GM10847 (cell line): ENCODE results near the gene TTLL8.

Experiments used
- POLR2A ChIP-seq: IDR thresholded peaks from 2 replicates; pipeline ENCODE4 v1.6.1; 2011; ENCODE audit not compliant: insufficient read length; ENCODE audit errors: extremely low read depth

TTLL8 gene

DNA sequence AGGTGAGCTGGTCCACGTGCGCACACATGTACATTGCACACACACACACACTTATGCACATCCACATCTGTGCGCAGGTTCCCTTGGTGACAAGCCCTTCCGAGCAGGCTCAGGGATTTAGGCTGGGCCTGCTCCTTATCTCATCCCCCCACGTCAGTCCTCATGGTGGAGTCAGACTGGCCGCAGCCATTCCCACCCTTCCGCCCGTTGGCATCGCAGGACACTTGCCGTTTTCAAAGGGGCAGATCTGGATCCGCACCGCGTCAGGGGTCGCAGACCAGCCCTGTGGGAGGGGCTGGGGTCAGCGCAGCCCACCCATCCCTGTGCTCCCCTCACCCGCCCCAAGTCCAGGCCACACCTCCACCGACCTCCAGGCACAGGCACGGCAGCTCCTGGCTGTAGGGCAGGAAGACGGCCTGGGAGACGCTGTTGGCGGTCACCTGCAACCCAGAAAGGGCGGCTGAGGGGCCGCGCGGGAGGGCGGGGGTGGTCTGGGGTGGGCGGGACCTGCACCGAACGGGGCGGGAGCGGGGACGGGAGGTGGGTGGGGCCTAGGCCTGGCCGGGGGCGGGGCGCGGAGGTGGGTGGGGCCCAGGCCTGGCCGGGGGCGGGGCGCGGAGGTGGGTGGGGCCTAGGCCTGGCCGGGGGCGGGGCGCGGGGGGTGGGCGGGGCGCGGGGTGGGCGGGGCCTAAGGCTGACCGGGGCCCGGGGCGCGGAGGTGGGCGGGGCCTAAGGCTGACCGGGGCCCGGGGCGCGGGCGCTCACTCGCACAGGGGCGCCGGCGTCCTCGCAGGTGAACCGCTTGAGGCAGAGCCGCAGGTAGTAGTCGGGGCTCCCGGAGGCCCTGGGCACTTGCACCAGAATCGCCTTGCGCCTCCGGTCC, 58.8 kb downstream of the TTLL8 start:
- TF ChIP-seq POLR2A: no peak

DNA sequence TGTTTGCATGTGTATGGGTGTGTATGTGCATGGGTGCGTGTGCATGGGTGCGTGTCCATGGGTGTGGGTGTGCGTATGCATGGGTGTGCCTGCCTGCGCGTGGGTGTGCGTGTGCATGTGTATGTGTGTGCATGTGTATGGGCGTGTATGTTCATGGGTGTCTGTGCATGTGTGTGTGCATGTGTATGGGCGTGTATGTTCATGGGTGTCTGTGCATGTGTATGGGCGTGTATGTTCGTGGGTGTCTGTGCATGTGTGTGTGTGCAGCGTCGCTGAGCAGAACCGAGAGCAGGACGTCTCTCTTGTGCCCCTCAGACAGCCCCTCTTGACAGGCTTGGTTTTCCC, 59.4 kb downstream of the TTLL8 start:
- TF ChIP-seq POLR2A: no peak

DNA sequence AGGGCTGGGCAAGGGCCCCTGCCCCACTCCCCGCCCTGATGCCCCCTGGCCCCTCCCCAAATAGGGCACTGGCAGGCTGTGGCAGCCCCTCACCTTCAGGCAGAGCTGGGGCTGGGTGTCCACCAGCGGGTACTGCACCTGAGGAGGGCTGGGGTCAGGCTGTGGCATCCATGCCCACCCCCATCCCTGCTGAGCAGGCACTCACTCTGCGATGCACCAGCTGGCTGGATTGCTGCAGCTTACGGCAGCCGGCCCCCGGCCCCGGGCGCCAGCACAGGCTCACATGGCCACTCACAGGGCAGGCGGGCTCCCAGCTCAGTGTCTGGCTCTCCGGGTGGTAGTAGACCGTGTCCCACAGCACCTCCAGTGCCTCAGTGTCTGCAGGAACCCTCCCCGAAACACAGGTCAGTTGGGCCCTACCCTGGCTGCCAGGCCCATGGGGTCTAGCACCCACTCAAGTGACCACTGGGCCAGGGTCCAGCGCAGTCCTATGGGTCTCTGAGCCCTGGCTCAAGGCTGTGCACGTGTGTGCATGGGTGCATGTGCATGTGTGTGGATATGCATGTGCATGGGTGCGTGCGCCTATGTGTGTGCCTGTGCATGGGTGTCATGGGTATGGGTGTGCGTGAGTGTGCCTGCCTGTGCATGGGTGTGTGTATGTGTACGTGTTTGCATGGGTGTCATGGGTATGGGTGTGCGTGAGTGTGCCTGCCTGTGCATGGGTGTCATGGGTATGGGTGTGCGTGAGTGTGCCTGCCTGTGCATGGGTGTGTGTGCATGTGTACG, 60.0 kb downstream of the TTLL8 start:
- TF ChIP-seq POLR2A: no peak

DNA sequence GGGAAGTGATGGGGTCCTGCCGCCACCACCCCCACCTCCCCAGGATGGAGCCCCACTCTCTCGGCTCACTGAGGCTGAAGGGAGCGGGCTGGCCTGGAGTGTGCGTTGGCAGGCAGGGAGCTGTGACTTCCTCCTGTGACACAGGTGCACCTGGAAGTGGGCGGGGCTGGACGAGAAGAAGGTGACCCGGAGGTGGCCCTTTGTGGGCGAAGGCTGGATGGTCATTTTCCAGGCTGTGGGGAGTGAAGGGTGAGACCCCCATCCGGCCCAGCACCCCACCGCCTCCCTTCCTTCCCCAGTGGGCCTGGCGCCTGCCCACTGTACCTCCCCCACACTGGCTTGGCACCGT, 60.9 kb downstream of the TTLL8 start:
- TF ChIP-seq POLR2A: no peak

DNA sequence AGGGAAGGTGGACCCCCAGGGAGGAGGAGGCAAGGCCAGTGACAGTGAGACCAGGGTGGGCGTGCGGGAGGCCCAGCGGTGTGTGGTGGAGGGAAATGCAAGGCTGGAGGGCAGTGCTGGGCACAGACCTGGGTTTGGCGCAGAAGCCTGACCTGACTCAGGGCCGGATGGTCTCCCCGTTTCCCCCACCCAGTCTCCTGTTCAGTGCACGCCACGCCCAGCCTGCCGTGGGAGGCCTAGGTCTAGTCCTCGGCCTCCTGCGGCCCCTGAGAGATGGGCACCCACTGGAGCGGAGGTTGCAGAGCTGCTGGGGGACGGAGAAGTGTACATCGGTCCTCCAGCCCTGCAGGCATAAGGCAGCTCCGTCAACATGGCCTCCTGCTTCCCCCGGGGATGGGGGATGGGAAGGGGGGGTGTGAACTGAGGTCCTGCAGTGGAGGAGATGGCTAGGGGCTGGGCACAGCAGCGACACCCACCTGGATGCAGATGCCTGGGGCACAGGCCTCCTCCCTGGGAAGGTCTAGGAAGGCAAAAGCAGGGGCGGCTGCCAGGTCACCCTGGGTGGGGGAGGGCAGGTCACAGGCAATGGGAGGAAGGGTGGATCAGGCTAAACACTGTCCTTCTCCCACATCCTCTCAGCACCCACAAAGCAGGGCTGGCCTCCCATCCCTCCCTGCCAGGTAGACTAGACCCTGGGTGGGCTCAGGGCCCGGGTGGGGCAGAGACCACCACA, 61.4 kb downstream of the TTLL8 start:
- no peak for TF ChIP-seq POLR2A

DNA sequence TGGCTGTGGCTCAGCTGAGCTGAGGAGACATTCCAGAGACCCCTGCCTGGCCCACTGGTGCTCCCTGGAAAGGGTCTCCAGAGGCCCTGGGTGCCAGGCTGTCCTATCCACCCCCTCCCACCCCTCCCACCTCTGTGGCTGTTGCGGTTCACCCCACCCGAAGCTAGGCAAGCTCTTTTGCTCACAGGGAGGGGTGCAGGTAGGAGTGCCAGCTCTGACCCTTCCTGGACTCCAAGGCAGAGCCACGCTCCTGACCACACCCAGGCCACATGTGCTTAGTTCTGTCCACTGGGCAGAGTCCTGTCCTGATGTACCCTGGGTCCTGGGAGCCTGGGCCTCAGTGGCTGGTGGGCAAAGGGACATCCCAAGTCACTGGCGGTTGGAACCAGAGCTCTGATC, 62.0 kb downstream of the TTLL8 start:
- no peak for TF ChIP-seq POLR2A

DNA sequence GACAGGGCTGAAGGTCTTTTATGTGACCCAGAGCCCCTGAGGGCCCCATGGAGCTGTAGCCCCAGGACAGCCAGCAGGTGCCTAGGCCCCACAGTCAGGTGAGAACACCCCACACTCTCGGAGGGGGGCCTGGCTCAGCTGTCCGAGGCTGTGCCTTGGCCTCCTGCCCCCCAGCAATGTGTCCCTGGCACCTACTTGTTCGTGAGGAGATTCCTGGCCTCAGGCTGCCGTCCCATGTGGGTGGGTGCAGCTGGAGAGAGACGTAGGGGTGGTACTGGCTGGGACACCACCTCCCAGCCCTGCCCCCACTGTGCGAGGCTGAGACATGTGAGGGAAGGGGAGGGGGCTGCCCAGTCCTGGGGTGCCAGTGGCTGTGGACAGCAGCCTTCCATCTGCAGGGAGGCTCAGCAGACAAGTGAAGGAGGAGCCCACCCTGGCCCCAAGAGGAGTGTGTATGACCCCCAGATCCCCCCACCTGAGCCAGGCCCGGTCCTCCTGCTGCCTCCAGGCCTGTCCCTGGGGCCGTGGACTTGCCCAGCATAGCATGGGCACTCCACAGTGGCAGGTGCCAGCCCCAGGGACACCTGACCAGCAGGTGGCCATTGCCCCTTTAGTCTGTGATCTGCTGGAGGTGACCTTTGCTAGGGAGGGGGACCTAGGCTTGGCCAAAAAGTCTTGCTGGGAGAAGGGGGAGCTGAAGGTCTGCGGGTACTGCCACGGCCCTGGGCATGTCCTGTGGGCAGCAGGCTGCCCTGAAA, 62.6 kb downstream of the TTLL8 start:
- TF ChIP-seq POLR2A: no peak

DNA sequence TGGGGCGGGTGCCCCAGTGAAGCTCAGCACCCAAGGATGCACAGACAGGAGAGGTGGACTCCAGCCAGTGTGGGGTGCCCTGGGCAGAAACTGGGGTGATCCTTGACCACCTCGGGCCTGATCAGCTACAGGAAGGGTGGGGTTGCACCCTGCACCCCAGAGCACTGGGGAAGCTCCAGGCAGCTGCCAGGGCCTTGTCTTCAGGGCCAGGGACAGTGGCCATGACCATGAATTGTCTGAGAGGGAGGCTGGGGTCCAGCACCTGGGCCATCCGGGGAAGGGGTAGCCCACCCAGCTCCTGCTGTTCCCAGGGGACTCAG, 63.1 kb downstream of the TTLL8 start:
- TF ChIP-seq POLR2A: no peak

DNA sequence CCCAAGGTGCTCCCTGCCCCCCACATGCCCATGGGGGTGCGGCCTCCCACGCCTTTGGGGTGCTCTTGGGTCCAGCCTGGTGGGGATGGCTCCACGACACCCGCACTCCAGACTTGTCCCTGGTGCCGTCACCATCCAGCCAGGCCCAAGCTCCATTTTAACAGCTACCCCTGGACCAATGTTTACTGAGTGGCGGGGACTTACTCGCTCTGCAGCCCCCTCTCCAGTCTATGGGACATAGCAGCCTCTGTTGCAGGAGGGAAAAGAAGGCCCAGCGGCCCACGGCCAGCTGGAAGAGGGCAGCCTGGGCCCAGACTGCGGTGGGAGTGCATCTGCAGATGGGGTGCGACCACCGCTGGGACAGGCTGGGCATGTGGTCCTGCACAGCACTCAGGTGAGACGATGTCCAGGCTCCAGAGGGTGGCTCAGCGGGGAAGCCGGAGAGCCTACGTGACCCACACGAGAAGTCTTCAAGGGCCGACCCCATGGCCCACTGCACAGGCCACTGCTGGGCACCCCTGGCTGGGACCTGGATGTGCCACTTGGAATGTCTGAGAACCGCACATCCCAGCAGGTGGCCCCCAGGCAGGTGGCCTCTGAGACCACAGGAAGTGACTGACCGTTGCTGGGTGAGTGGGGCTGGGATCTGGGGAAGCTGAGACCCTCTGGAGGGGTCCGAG, 63.6 kb downstream of the TTLL8 start:
- no peak for TF ChIP-seq POLR2A

DNA sequence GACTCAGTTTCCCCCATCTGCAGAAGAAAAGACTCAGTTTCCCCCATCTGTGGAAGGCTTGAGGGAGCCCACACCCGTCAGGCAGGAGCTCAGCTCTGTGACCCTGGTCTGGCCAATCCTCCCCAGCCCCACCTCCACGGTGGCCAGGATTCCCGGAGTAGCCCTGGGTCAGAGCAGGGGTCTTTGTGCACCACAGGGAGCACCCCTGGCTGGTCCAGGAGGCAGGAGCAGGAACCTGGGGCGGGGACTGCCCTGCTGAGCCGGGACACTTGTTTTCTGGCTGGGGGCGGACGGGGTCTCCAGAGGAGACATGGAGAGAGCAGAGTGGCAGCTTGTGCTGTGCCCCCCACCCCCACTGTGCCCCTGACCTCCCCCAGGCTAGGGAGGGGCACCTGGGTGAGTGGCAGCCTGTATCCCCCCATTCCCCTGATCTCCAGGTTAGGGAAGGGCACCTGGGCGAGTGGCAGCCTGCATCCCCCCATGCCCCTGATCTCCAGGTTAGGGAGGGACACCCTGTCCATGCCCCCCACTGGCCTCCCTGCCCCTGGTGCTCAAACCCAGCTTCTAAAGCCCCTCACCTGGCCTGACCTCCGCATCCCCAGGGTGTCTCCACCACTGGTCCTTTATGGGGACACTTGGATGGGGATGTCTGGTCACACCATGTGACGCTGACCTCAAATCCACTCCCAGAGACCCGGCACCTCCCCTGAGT, 64.3 kb downstream of the TTLL8 start:
- TF ChIP-seq POLR2A: no peak

DNA sequence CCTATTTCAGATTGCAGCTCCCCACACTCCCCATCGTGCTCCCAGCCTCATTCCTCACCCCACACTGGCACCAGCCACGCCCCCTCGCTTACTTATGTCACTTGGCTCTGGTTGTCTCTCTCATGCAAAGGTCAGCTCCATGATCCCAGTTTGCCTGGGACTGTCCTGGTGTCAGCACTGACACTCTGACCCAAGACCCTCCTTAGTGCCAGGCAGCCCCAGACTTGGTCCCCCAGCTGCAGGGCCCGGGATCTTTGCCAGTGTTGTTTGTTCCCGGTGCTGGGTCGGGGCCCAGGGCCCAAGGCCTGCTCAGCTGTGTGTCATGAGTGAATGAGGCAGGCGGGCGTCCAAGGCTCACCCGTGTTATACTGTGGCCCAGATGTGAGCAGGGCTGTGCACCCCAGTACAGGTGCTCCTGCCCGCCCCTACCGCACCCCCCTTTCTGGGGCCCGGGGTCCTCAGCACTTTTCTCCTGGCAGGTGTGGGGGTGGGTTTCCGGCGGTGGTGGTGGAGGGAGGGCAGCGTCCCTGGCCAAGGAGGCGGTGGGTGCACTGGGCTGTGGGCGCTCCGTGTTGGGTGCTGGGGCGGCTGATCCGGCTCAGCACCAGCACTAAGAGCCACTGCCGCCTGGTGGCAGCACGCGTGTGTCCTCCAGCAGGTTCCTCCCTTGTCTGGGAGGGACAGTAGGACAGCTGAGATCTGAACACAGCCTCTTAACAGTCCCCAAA, 65.0 kb downstream of the TTLL8 start:
- no peak for TF ChIP-seq POLR2A

DNA sequence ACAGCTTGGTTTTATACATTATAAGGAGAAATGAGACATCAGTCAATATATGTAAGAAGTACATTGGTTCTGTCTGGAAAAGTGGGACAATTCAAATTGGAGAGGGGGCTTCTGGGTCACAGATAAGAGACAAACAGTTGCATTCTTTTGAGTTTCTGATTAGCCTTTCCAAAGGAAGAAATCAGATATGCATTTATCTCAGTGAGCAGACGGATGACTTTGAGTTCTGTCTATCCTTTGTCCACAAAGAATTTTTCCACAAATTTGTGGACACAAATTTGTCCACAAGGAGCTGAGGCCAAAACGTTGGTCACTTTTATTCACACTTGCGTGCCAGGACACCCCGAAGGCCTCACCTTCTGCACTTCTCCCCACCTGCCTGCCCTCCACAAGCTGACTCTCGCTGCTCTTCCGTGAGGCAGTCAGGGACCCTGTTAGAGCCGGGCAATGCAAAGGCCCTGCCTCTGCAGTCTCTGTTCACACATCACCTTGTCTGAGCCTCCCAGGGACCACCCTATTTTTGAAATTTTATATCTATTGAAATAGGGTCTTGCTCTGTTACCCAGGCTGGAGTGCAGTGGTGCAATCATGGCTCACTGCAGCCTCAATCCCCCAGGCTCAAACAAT, 66.1 kb downstream of the TTLL8 start:
- TF ChIP-seq POLR2A: no peak

DNA sequence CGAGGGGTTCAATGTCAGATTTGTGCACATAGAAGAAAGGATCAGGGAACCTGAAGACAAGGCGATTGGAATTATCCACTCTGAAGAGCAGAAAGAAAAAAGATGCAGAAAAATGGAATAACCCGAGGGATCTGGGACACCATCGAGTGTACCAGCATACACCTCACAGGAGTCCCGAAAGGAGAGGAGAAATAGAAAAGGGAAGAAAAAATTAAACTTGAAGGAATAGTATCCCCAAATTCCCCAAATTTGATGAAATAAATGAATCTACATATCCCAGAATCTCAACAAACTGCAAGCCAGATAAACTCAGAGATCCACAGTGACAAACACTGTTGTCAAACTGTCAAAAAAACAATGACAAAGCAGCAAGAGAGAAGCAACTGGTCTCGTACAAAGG, 66.9 kb downstream of the TTLL8 start:
- TF ChIP-seq POLR2A: no peak
